SK-N-SH (cell line): ENCODE results near the gene SOD1. TPM values are rescaled to one million over a fixed set of nuclear protein-coding genes. Genes with fewer than 3 reads are reported as not detected.
"Not testable (repeated sequence)": the region's sequence is repeated elsewhere in the genome, so short reads cannot be mapped to it uniquely, and the experiment has no call there.

Experiments
- CTCF ChIA-PET: fragments of 300-600, 350-600 bp; formaldehyde crosslinking; extraction: SDS; loops from one replicate; lab custom pipeline; 2021; lab: Yijun Ruan, JAX
- POLR2A ChIA-PET: fragments of 350-600 bp; sonication (Branson Sonifier 250); formaldehyde crosslinking; extraction: SDS; loops from one replicate; lab custom pipeline; 2020; ENCODE audit warnings: antibody characterized with exemption, inconsistent platforms; lab: Yijun Ruan, JAX
- DNase-seq: peaks from one replicate; pipeline ENCODE4 v3.0.0; 2012
- H2AFZ ChIP-seq: fragments of 200-600 bp; sonication (generic); 2 replicates; pipeline ENCODE4 v1.8.1; 2016; ENCODE audit warnings: antibody characterized with exemption, mild to moderate bottlenecking, low read depth
- H3F3A ChIP-seq: fragments of 200-600 bp; sonication (generic); replicated peaks from 2 replicates; pipeline ENCODE3; 2016; ENCODE audit warnings: antibody characterized with exemption, mild to moderate bottlenecking; ENCODE audit not compliant: insufficient read depth
- H3K27ac ChIP-seq, 2 experiments: fragments of 200-500 bp in 1 of 2; fragments of 200-600 bp in 1 of 2; sonication (Bioruptor generic) in 1 of 2; sonication (generic), shearing (Covaris generic) in 1 of 2; 2 replicates each; pipeline versions ENCODE4 v1.5.1 to v1.6.1; 2014 to 2016; ENCODE audit warnings: low read depth in 2 of 2, inconsistent platforms in 1 of 2, low read length in 1 of 2, mild to moderate bottlenecking in 1 of 2, mixed read lengths in 1 of 2
- H3K27me3 ChIP-seq: fragments of 200-600 bp; sonication (generic), shearing (Covaris generic); 2 replicates; pipeline ENCODE4 v1.6.1; 2016; ENCODE audit warnings: mixed run types; ENCODE audit not compliant: insufficient read depth
- H3K36me3 ChIP-seq, 2 experiments: fragments of 200-500 bp in 1 of 2; fragments of 200-600 bp in 1 of 2; sonication (Bioruptor generic) in 1 of 2; sonication (generic) in 1 of 2; replicated peaks in 1 of 2; 2 replicates each; pipeline versions ENCODE3 to v1.5.1; 2014 to 2016; ENCODE audit warnings: low read length in 1 of 2, mild to moderate bottlenecking in 1 of 2; ENCODE audit not compliant: insufficient read depth in 2 of 2, control insufficient read depth in 1 of 2
- H3K4me1 ChIP-seq, 2 experiments: fragments of 200-500 bp in 1 of 2; fragments of 200-600 bp in 1 of 2; sonication (Bioruptor generic) in 1 of 2; sonication (generic), shearing (Covaris generic) in 1 of 2; 2 replicates each; pipeline versions ENCODE4 v1.5.1 to v1.6.1; 2014 to 2016; ENCODE audit warnings: low read depth in 1 of 2, low read length in 1 of 2, mixed run types in 1 of 2; ENCODE audit not compliant: insufficient read depth in 2 of 2, control insufficient read depth in 1 of 2
- H3K4me2 ChIP-seq: fragments of 200-600 bp; sonication (generic), shearing (Covaris generic); 2 replicates; pipeline ENCODE4 v1.6.1; 2017; ENCODE audit warnings: mixed run types
- H3K4me3 ChIP-seq, 2 experiments: fragments of 200-500 bp in 1 of 2; fragments of 200-600 bp in 1 of 2; sonication (Bioruptor generic) in 1 of 2; sonication (generic), shearing (Covaris generic) in 1 of 2; 2 replicates each; pipeline versions ENCODE4 v1.5.1 to v1.8.1; 2014 to 2016; ENCODE audit warnings: low read depth in 2 of 2, inconsistent platforms in 1 of 2, low read length in 1 of 2, mild to moderate bottlenecking in 1 of 2, mixed read lengths in 1 of 2, moderate library complexity in 1 of 2
- H3K79me2 ChIP-seq: fragments of 200-600 bp; sonication (generic); 2 replicates; pipeline ENCODE4 v1.8.1; 2017; ENCODE audit warnings: mild to moderate bottlenecking; ENCODE audit not compliant: insufficient read depth
- H3K9ac ChIP-seq: fragments of 200-600 bp; sonication (generic); 2 replicates; pipeline ENCODE4 v1.6.1; 2017; ENCODE audit warnings: mixed run types
- H3K9me2 ChIP-seq: fragments of 200-600 bp; sonication (generic); 2 replicates; pipeline ENCODE4 v1.6.1; 2017; ENCODE audit warnings: mixed run types
- H3K9me3 ChIP-seq: fragments of 200-600 bp; sonication (generic); 2 replicates; pipeline ENCODE4 v1.6.1; 2017; ENCODE audit warnings: mixed run types, mild to moderate bottlenecking, moderate library complexity
- H4K20me1 ChIP-seq: fragments of 200-600 bp; sonication (generic); 2 replicates; pipeline ENCODE4 v1.6.1; 2017; ENCODE audit warnings: mild to moderate bottlenecking, mixed run types; ENCODE audit not compliant: insufficient read depth
- EZH2phosphoT487 ChIP-seq: fragments of 200-600 bp; sonication (generic); IDR thresholded peaks from 2 replicates; pipeline ENCODE4 v1.6.1; 2017; ENCODE audit warnings: low read depth, mixed run types, mild to moderate bottlenecking, antibody characterized with exemption, moderate library complexity, borderline replicate concordance
- FOXJ3 ChIP-seq: sonication (generic); formaldehyde crosslinking; IDR thresholded peaks from 2 replicates; pipeline ENCODE4 v1.5.1; 2020; ENCODE audit warnings: mild to moderate bottlenecking, missing genetic modification reagents
- FOXM1 ChIP-seq: IDR thresholded peaks from 2 replicates; pipeline ENCODE4 v1.4.0; 2012; ENCODE audit warnings: low read depth, mild to moderate bottlenecking
- GATA2 ChIP-seq: sonication (generic); formaldehyde crosslinking; IDR thresholded peaks from 2 replicates; pipeline ENCODE4 v1.5.0; 2020; ENCODE audit warnings: mild to moderate bottlenecking, missing genetic modification reagents
- JUND ChIP-seq: IDR thresholded peaks from 2 replicates; pipeline ENCODE4 v1.4.0; 2012
- RAD21 ChIP-seq: IDR thresholded peaks from 2 replicates; pipeline ENCODE4 v1.6.1; 2012; ENCODE audit warnings: mild to moderate bottlenecking, low read length
- TCF12 ChIP-seq: IDR thresholded peaks from 2 replicates; pipeline ENCODE4 v1.4.0; 2012
- YY1 ChIP-seq: IDR thresholded peaks from 2 replicates; pipeline ENCODE4 v1.4.0; 2012; ENCODE audit warnings: low read depth, mild to moderate bottlenecking
- WGBS: methylation state at CpG from one replicate; pipeline ENCODE4 v1.1.6; 2017; ENCODE audit warnings: low lambda C conversion rate; 5-methylcytosine and 5-hydroxymethylcytosine counted together
- polyA plus RNA-seq, 3 experiments: library from polyadenylated mRNA; depleted of rRNA; stranded (reverse); fragments of >200 nt; gene quantifications; 2 replicates each; pipeline ENCODE4 v1.2.3, GENCODE V29; 2012
- TF ChIP-seq, protein P1 (sequence below): IDR thresholded peaks from 2 replicates; pipeline ENCODE4 v1.6.1; 2012; ENCODE audit warnings: mild to moderate bottlenecking, low read depth, low read length, moderate library complexity
- TF ChIP-seq, protein P2 (sequence below): IDR thresholded peaks from 2 replicates; pipeline ENCODE4; 2012
- TF ChIP-seq, protein P3 (sequence below): fragments of 150-350 bp; IDR thresholded peaks from 2 replicates; pipeline ENCODE4 v1.6.1; 2016; ENCODE audit warnings: mild to moderate bottlenecking, low read depth, low read length
- TF ChIP-seq, protein P4 (sequence below): fragments of 200-600 bp; sonication (generic); IDR thresholded peaks from 2 replicates; pipeline ENCODE4 v1.6.1; 2017; ENCODE audit warnings: antibody characterized with exemption, mild to moderate bottlenecking, moderate library complexity
- TF ChIP-seq, protein P5 (sequence below): IDR thresholded peaks from 2 replicates; pipeline ENCODE4 v1.4.0; 2012; ENCODE audit warnings: low read depth, borderline replicate concordance

Gene SOD1
- polyA plus RNA-seq, 1 of the 3 experiments (the other 2 are of a cell fraction), result 572 TPM

DNA sequence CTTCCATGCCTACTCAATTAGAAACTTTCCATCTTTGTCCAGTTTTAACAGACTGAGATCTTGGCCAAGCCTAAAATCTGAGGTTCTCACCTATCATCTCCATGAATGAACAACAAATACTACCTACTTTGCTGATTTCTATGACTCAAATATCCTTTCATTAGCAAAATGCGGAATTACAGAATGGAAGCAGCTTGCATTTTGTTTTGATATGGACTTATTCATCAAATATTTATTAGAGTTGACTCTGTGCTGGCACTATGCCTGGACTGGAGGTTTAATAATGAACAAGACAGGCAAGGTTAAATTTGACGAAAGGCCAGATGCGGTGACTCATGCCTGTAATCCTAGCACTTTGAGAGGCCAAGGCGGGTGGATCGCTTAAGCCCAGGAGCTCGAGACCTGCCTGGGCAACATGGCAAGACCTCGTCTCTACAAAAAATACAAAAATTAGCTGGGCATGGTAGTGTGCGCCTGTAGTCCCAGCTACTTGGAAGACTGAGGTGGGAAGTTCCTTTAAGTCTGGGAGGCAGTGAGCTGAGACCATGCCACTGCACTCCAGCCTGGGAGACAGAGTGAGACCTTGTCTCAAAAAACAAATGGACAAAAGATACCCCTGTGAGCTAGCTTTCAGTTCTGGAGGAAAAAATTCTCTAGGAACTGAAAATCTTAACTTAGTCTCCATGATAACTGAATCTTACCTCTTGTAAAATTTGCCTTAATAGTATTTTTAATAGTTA is 29.4 kb upstream of the SOD1 start (continued):
- TF ChIP-seq, protein P1, sequence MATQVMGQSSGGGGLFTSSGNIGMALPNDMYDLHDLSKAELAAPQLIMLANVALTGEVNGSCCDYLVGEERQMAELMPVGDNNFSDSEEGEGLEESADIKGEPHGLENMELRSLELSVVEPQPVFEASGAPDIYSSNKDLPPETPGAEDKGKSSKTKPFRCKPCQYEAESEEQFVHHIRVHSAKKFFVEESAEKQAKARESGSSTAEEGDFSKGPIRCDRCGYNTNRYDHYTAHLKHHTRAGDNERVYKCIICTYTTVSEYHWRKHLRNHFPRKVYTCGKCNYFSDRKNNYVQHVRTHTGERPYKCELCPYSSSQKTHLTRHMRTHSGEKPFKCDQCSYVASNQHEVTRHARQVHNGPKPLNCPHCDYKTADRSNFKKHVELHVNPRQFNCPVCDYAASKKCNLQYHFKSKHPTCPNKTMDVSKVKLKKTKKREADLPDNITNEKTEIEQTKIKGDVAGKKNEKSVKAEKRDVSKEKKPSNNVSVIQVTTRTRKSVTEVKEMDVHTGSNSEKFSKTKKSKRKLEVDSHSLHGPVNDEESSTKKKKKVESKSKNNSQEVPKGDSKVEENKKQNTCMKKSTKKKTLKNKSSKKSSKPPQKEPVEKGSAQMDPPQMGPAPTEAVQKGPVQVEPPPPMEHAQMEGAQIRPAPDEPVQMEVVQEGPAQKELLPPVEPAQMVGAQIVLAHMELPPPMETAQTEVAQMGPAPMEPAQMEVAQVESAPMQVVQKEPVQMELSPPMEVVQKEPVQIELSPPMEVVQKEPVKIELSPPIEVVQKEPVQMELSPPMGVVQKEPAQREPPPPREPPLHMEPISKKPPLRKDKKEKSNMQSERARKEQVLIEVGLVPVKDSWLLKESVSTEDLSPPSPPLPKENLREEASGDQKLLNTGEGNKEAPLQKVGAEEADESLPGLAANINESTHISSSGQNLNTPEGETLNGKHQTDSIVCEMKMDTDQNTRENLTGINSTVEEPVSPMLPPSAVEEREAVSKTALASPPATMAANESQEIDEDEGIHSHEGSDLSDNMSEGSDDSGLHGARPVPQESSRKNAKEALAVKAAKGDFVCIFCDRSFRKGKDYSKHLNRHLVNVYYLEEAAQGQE, result no peak
- TF ChIP-seq GATA2 (CRISPR knock-in tag), result no peak
- TF ChIP-seq FOXM1, result no peak
- TF ChIP-seq, protein P2, sequence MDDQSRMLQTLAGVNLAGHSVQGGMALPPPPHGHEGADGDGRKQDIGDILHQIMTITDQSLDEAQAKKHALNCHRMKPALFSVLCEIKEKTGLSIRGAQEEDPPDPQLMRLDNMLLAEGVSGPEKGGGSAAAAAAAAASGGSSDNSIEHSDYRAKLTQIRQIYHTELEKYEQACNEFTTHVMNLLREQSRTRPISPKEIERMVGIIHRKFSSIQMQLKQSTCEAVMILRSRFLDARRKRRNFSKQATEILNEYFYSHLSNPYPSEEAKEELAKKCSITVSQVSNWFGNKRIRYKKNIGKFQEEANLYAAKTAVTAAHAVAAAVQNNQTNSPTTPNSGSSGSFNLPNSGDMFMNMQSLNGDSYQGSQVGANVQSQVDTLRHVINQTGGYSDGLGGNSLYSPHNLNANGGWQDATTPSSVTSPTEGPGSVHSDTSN, result peak; percentile 92
- TF ChIP-seq RAD21, result no peak
- TF ChIP-seq, protein P3, sequence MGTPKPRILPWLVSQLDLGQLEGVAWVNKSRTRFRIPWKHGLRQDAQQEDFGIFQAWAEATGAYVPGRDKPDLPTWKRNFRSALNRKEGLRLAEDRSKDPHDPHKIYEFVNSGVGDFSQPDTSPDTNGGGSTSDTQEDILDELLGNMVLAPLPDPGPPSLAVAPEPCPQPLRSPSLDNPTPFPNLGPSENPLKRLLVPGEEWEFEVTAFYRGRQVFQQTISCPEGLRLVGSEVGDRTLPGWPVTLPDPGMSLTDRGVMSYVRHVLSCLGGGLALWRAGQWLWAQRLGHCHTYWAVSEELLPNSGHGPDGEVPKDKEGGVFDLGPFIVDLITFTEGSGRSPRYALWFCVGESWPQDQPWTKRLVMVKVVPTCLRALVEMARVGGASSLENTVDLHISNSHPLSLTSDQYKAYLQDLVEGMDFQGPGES, result no peak
- TF ChIP-seq, all 33 proteins: peak for 11

DNA sequence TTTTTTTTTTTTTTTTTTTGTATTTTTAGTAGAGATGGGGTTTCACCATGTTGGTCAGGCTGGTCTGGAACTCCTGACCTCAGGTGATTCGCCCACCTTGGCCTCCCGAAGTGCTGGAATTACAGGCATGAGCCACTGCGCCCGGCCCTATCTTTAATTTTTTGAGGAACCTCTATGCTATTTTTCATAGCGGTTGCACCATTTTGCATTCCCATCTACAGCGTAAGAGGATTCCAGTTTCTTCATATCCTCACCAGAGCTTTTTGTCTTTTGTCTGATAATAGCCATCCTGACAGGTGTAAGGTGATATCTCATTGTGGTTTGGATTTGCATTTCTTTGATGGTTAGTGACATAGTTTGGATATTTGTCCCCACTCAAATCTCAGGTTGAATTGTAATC is 27.6 kb upstream of the SOD1 start:
- H3K4me1 ChIP-seq, H3K4me2 ChIP-seq, H3F3A ChIP-seq, H3K79me2 ChIP-seq, DNase-seq, H3K27me3 ChIP-seq, H3K4me3 ChIP-seq, POLR2A ChIA-PET, H3K9ac ChIP-seq, H3K27ac ChIP-seq, H2AFZ ChIP-seq, H3K9me2 ChIP-seq, H3K36me3 ChIP-seq, CTCF ChIA-PET, H4K20me1 ChIP-seq, H3K9me3 ChIP-seq: not testable (repeated sequence)
- 97% methylated on average over 6 of the region's 6 CpGs for WGBS

DNA sequence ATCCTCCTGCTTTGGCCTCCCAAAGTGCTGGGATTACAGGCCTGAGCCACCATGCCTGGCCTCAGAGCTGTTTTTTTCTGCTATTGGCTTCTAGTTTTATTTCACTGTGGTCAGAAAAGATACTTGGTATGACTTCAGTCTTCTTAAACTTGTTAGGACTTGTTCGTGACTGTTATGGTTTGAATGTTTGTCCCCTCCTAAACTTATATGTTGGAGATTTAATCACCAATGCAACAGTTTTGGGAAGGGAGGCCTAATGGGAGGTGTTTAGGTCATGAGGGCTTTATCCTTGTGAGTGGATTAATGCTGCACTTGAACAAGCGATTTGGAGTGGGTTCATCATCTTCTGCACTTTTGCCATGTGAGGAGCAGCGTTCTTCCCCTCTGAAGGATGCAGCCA is 24.5 kb upstream of the SOD1 start:
- no peaks in the 10 kb centered on the region for H3K79me2 ChIP-seq
- peaks cover 0 to 5% of the 10 kb centered on the region in 2 experiments; a peak in 1 of 4 replicates for H3K4me1 ChIP-seq
- no peaks in the 10 kb centered on the region; the same call in 1 of the 2 replicates for H3K9me3 ChIP-seq
- no peaks in the 10 kb centered on the region for H3K36me3 ChIP-seq
- 76% methylated on average over 3 of the region's 3 CpGs for WGBS
- no peak for DNase-seq
- peaks cover 3% of the 10 kb centered on the region for H3F3A ChIP-seq
- H3K4me2 ChIP-seq, result no peak overlapping the region
- H2AFZ ChIP-seq, result no peak overlapping the region
- no peak for TF ChIP-seq FOXJ3
- TF ChIP-seq JUND, result no peak
- TF ChIP-seq TCF12, result no peak
- TF ChIP-seq, protein P4, sequence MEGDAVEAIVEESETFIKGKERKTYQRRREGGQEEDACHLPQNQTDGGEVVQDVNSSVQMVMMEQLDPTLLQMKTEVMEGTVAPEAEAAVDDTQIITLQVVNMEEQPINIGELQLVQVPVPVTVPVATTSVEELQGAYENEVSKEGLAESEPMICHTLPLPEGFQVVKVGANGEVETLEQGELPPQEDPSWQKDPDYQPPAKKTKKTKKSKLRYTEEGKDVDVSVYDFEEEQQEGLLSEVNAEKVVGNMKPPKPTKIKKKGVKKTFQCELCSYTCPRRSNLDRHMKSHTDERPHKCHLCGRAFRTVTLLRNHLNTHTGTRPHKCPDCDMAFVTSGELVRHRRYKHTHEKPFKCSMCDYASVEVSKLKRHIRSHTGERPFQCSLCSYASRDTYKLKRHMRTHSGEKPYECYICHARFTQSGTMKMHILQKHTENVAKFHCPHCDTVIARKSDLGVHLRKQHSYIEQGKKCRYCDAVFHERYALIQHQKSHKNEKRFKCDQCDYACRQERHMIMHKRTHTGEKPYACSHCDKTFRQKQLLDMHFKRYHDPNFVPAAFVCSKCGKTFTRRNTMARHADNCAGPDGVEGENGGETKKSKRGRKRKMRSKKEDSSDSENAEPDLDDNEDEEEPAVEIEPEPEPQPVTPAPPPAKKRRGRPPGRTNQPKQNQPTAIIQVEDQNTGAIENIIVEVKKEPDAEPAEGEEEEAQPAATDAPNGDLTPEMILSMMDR, result no peak
- TF ChIP-seq, protein P3, result no peak
- no peak for TF ChIP-seq YY1
- TF ChIP-seq EZH2phosphoT487, result no peak
- TF ChIP-seq, protein P5, sequence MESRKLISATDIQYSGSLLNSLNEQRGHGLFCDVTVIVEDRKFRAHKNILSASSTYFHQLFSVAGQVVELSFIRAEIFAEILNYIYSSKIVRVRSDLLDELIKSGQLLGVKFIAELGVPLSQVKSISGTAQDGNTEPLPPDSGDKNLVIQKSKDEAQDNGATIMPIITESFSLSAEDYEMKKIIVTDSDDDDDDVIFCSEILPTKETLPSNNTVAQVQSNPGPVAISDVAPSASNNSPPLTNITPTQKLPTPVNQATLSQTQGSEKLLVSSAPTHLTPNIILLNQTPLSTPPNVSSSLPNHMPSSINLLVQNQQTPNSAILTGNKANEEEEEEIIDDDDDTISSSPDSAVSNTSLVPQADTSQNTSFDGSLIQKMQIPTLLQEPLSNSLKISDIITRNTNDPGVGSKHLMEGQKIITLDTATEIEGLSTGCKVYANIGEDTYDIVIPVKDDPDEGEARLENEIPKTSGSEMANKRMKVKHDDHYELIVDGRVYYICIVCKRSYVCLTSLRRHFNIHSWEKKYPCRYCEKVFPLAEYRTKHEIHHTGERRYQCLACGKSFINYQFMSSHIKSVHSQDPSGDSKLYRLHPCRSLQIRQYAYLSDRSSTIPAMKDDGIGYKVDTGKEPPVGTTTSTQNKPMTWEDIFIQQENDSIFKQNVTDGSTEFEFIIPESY, result no peak
- ChIA-PET POLR2A (no interaction called here), CTCF (no interaction called here)
- H4K20me1 ChIP-seq, result no peaks in the 10 kb centered on the region
- no peaks in the 10 kb centered on the region for H3K27me3 ChIP-seq
- no peak overlapping the region for H3K27ac ChIP-seq
- H3K9ac ChIP-seq, result no peak overlapping the region
- H3K9me2 ChIP-seq, result no peaks in the 10 kb centered on the region
- H3K4me3 ChIP-seq, result no peak overlapping the region
